SH-SY5Y (cell line): Measurements from ENCODE around the gene PTPRD.

ENCODE experiments used
- GATA2 ChIP-seq: IDR thresholded peaks from 2 replicates; pipeline ENCODE4 v1.6.1; 2011; ENCODE audit warnings: mild to moderate bottlenecking, low read depth, low read length
- GATA3 ChIP-seq: IDR thresholded peaks from 2 replicates; pipeline ENCODE4 v1.6.1; 2011; ENCODE audit warnings: low read depth, mild to moderate bottlenecking, low read length, moderate library complexity

- TF ChIP-seq GATA2 = no peak
- no peak for TF ChIP-seq GATA3
Measured at GRCh38 chr9:10447036-10447435, 165.8 kb downstream of the PTPRD start.
